Immature natural killer cell (primary cell): Measurements from ENCODE around the gene PTPN4. TPM values are rescaled to one million over a fixed set of nuclear protein-coding genes. Genes with fewer than 3 reads are reported as not detected.

Experiments used
- DNase-seq, 3 donors: peaks; one replicate each; pipeline ENCODE4 v3.0.0; 2022; ENCODE audit warnings: mixed read lengths in 1 of 3
- H3K27ac Mint-ChIP-seq, 6 donors: one replicate each; pipeline ENCODE4 v1.8.0; 2020; ENCODE audit warnings: mixed read lengths in 6 of 6, mild to moderate bottlenecking in 5 of 6, inconsistent platforms in 4 of 6, moderate library complexity in 3 of 6
- H3K27me3 Mint-ChIP-seq, 3 donors: one replicate each; pipeline ENCODE4 v1.8.0; 2020 to 2021; ENCODE audit warnings: low read depth in 3 of 3, mild to moderate bottlenecking in 3 of 3, mixed read lengths in 3 of 3, moderate library complexity in 3 of 3, inconsistent platforms in 1 of 3
- H3K36me3 Mint-ChIP-seq, 3 donors: one replicate each; pipeline ENCODE4 v1.8.0; 2020; ENCODE audit warnings: mixed read lengths in 3 of 3, inconsistent platforms in 2 of 3, mild to moderate bottlenecking in 2 of 3
- H3K4me1 Mint-ChIP-seq, 2 donors: one replicate each; pipeline ENCODE4 v1.8.0; 2020; ENCODE audit warnings: inconsistent platforms in 2 of 2, mild to moderate bottlenecking in 2 of 2, mixed read lengths in 2 of 2, moderate library complexity in 1 of 2
- H3K4me3 Mint-ChIP-seq, 5 donors: one replicate each; pipeline ENCODE4 v1.8.0; 2020; ENCODE audit warnings: mild to moderate bottlenecking in 5 of 5, mixed read lengths in 5 of 5, inconsistent platforms in 3 of 5, moderate library complexity in 3 of 5
- H3K9me3 Mint-ChIP-seq, 6 donors: one replicate each; pipeline ENCODE4 v1.8.0; 2020; ENCODE audit warnings: mild to moderate bottlenecking in 6 of 6, mixed read lengths in 6 of 6, inconsistent platforms in 4 of 6, moderate library complexity in 3 of 6
- polyA plus RNA-seq, 3 donors: library from polyadenylated mRNA; unstranded; fragments of 300-500 nt; fragmentation: Illumina TruSeq; gene quantifications; one replicate each; pipeline ENCODE4 v1.2.3, GENCODE V29; 2021

PTPN4 gene
- polyA plus RNA-seq, 3 donors from 2014 or later: 172 to 335 (median 206) TPM

- H3K27ac Mint-ChIP-seq: no peak overlapping the region
- no peaks in the 10 kb centered on the region for H3K9me3 Mint-ChIP-seq
- DNase-seq: no peak
- H3K4me1 Mint-ChIP-seq: peaks cover 26 to 56% of the 10 kb centered on the region in 2 donors
- H3K27me3 Mint-ChIP-seq: peaks cover 0 to 2% (median 0%) of the 10 kb centered on the region in 3 donors
- H3K4me3 Mint-ChIP-seq: no peak overlapping the region
- H3K36me3 Mint-ChIP-seq: peaks cover 0 to 9% (median 0%) of the 10 kb centered on the region in 3 donors
These were observed 113.9 kb downstream of the PTPN4 start for GRCh38 chr2:119873350-119874315.

DNA sequence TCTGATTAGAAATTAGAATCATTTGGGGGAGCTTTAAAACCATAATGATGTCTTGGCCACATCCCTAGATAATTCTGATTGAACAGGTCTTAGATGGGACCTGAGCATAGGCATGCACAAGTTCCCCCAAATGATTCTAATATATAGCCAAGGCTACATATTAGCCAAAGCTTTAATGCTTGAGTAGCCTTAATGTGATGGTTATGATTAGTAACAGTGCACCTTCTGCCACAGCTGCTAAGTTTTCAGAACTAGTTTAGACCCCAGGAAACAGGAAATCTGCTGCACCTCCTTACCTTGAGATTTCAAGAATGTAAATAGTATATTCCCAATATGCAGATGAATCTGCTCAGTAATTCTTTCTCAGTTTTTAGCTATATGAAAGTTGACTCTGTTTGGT, 119.8 kb downstream of the PTPN4 start:
- H3K27me3 Mint-ChIP-seq: no peaks in the 10 kb centered on the region
- H3K36me3 Mint-ChIP-seq: peaks cover 0 to 6% (median under 1%) of the 10 kb centered on the region in 3 donors
- no peak for DNase-seq
- H3K9me3 Mint-ChIP-seq: no peaks in the 10 kb centered on the region
- H3K27ac Mint-ChIP-seq: peak overlapping the region in 1 of 6 donors; percentile 45
- H3K4me1 Mint-ChIP-seq: peaks cover 17 to 44% of the 10 kb centered on the region in 2 donors
- no peak overlapping the region for H3K4me3 Mint-ChIP-seq

GRCh38 chr2:119888680-119889079, 129.0 kb downstream of the PTPN4 start:
- Mint-ChIP-seq H3K9me3 (peaks cover 0 to 11% (median 6%) of the 10 kb centered on the region in 6 donors), H3K4me3 (no peak overlapping the region), H3K4me1 (peaks cover 0 to 27% of the 10 kb centered on the region in 2 donors), H3K36me3 (peaks cover 33 to 49% (median 46%) of the 10 kb centered on the region in 3 donors), H3K27ac (peak overlapping the region in 1 of 6 donors; percentile 8), H3K27me3 (no peaks in the 10 kb centered on the region)
- DNase-seq: no peak

GRCh38 chr2:119897736-119898395, 138.1 kb downstream of the PTPN4 start:
- peak overlapping the region in 2 of 6 donors; percentile 9 for H3K27ac Mint-ChIP-seq
- no peaks in the 10 kb centered on the region for H3K27me3 Mint-ChIP-seq
- H3K36me3 Mint-ChIP-seq: peaks cover 32 to 44% (median 43%) of the 10 kb centered on the region in 3 donors
- DNase-seq: no peak
- H3K4me3 Mint-ChIP-seq: no peak overlapping the region
- no peaks in the 10 kb centered on the region for H3K9me3 Mint-ChIP-seq
- peaks cover 16 to 20% of the 10 kb centered on the region in 2 donors for H3K4me1 Mint-ChIP-seq

DNA sequence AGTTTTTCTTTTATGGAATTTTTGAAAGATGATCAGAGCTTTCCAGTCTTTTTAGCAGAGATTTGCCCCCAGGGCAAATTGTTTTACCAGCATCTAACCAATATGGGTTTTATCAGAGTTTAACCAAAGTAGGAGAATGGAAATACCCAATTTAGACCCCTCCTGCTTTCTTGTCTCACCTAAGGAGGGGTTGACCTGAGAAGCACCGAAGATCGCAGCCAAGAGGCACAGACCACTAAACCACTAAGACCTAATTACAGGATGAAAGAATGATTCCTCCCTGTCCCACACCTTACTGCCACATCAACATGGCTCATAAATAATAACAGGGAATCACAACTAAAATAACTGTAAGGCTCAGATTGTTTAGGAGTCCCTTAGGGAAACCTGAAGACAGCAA, 141.3 kb downstream of the PTPN4 start:
- Mint-ChIP-seq H3K27me3 (peaks cover 1 to 5% (median 2%) of the 10 kb centered on the region in 3 donors), H3K9me3 (peaks cover 0 to 2% (median 0%) of the 10 kb centered on the region in 6 donors), H3K4me3 (peak overlapping the region in 1 of 5 donors; percentile 4), H3K4me1 (peaks cover 21 to 36% of the 10 kb centered on the region in 2 donors), H3K36me3 (peaks cover 39 to 60% (median 58%) of the 10 kb centered on the region in 3 donors), H3K27ac (peak overlapping the region in 1 of 6 donors; percentile 33)
- DNase-seq: no peak

DNA sequence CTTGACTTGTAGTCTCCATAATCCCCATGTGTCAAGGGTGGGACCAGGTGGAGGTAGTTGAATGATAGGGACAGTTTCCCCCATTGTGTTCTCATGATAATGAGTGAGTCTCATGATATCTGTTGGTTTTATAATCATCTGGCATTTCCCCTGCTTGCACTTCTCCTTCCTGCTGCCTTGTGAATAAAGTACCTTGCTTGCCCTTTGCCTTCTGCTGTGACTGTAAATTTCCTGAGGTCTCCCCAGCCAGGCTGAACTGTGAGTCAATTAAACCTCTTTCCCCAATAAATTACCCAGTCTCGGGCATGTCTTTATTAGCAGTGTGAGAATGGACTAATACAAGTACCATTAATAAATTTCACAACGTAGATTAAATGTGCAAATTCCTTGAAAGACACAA, 150.8 kb downstream of the PTPN4 start:
- Mint-ChIP-seq H3K36me3 (peaks cover 21 to 46% (median 34%) of the 10 kb centered on the region in 3 donors), H3K4me3 (no peak overlapping the region), H3K9me3 (no peaks in the 10 kb centered on the region), H3K4me1 (peaks cover 16 to 26% of the 10 kb centered on the region in 2 donors), H3K27ac (peak overlapping the region in 2 of 6 donors; percentile 0 to 5), H3K27me3 (peaks cover 0 to 3% (median 0%) of the 10 kb centered on the region in 3 donors)
- DNase-seq: no peak

DNA sequence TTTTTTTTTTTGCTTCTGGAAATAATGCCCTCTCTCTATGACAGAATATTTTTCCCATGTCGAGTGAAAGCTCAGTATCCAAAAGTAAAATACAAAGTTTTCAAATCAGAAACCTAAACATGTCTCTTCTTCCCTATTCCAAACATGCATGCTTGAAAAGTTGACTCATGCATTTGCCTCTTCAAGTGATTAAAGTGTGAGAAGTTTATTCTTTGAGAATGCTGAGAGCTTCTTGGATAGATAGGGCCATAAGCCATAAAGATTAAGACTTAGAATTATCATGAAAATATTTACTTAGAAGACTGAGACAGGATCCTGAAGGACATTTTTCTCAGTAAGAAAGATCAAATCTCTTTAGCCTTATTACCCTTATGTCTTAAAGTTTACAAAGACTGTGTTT, 154.5 kb downstream of the PTPN4 start:
- Mint-ChIP-seq H3K36me3 (peaks cover 10 to 25% (median 23%) of the 10 kb centered on the region in 3 donors), H3K4me1 (no peaks in the 10 kb centered on the region), H3K4me3 (no peak overlapping the region), H3K27ac (no peak overlapping the region), H3K9me3 (no peaks in the 10 kb centered on the region), H3K27me3 (peaks cover 0 to 1% (median 0%) of the 10 kb centered on the region in 3 donors)
- no peak for DNase-seq

DNA sequence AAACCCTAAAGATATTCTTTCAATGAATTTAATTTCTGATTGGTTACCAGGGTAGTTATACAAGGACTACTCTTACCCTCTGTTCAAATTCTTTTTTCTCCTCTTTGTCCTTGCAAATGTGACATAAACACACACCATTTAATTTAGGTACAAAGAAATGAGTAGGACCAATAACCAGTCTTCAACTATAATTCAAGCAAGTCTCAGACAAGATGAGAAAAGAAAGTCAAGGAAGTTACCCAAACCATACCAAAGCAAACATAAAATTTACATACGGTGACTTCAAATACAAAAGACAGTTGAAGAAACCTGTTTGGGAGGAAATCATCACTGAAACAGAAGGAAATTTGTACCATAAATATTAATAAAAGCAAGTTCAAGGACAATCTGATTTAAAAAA, 162.1 kb downstream of the PTPN4 start:
- Mint-ChIP-seq H3K9me3 (no peaks in the 10 kb centered on the region), H3K36me3 (peaks cover 0 to 4% (median 3%) of the 10 kb centered on the region in 3 donors), H3K4me1 (peaks cover 8 to 15% of the 10 kb centered on the region in 2 donors), H3K27me3 (peaks cover 0 to 3% (median 0%) of the 10 kb centered on the region in 3 donors), H3K27ac (peak overlapping the region in 1 of 6 donors; percentile 35), H3K4me3 (no peak overlapping the region)
- DNase-seq: no peak

DNA sequence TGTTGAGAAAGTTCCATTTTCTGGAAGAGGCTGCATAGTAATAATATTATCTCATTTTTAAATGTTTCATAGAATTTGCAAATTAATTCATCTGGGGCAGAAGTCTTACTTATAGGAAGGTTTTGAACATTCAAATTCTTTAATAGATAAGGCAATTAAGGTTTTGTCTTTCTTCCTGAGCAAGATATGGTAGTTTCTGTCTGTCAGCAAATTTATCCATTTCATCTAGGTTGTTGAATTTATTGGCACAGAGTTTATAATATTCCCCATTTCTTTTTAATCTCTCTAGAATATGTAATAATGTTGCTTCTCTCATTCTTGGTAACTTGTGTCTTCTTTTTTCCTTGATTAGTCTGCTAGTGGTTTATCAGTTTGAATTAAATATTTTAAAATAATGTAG, 163.0 kb downstream of the PTPN4 start:
- peaks cover 0 to 3% (median 1%) of the 10 kb centered on the region in 3 donors for H3K27me3 Mint-ChIP-seq

DNA sequence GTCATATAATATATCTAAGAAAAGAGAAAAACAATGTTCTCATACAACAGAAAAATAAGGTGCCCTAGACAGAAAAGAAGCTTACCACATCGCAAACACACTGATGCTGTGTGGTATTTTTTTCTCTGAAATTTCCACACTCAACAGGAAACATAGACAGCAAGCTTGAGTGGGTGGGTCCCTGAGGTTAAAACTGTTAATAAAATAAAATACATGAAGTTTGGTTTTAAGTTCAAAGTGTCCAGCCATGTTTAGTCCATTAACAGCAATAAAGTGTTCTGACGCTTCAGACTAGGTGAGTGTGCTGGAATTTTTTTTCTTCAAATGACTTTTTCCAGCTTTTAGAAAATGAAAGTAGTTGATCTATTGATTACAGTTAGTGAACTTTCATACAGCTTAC, 169.8 kb downstream of the PTPN4 start:
- Mint-ChIP-seq H3K4me1 (peaks cover 49 to 73% of the 10 kb centered on the region in 2 donors), H3K9me3 (no peaks in the 10 kb centered on the region), H3K4me3 (peak overlapping the region; percentile 87 to 92 (median 90)), H3K27ac (peak overlapping the region; percentile 87 to 95 (median 92)), H3K27me3 (peaks cover 0 to 15% (median 3%) of the 10 kb centered on the region in 3 donors), H3K36me3 (peaks cover 19 to 28% (median 26%) of the 10 kb centered on the region in 3 donors)
- DNase-seq: peak; percentile 64 to 77 (median 74)

More for the DNA sequence above, 163.0 kb downstream of the PTPN4 start:
- DNase-seq: no peak
- no peak overlapping the region for H3K4me3 Mint-ChIP-seq
- peak overlapping the region in 1 of 6 donors; percentile 21 for H3K27ac Mint-ChIP-seq
- no peaks in the 10 kb centered on the region for H3K9me3 Mint-ChIP-seq
- peaks cover 0 to 4% (median 3%) of the 10 kb centered on the region in 3 donors for H3K36me3 Mint-ChIP-seq
- H3K4me1 Mint-ChIP-seq: peaks cover 15 to 22% of the 10 kb centered on the region in 2 donors

- peak overlapping the region; percentile 87 to 92 (median 90) for H3K4me3 Mint-ChIP-seq
- DNase-seq: no peak
- H3K27me3 Mint-ChIP-seq: peaks cover 0 to 14% (median 3%) of the 10 kb centered on the region in 3 donors
- peaks cover 66 to 83% of the 10 kb centered on the region in 2 donors for H3K4me1 Mint-ChIP-seq
- peak overlapping the region; percentile 83 to 90 (median 88) for H3K27ac Mint-ChIP-seq
- H3K36me3 Mint-ChIP-seq: peaks cover 48 to 58% (median 54%) of the 10 kb centered on the region in 3 donors
- H3K9me3 Mint-ChIP-seq: no peaks in the 10 kb centered on the region
These were observed 173.1 kb downstream of the PTPN4 start for GRCh38 chr2:119932809-119933208.

DNA sequence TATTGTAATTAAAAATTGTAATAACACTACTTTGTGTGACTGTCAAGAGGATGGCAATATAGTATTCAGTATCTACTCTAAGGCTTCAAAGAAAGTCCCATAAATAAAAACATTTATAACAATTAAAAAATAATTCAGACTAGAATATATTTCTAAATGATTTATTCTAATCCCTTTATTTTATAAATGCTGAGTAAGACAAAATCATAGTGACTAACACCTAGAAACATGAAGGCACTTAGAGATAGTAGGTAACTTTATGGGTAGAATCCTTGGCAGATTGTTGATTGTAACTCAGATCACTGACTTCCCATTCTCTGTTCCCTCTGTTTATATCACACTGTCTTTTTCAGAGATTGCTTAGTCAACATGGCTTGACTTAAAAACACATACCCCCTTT, 174.6 kb downstream of the PTPN4 start:
- no peak for DNase-seq
- Mint-ChIP-seq H3K9me3 (no peaks in the 10 kb centered on the region), H3K36me3 (peaks cover 48 to 68% (median 55%) of the 10 kb centered on the region in 3 donors), H3K27me3 (peaks cover 0 to 15% (median 3%) of the 10 kb centered on the region in 3 donors), H3K4me1 (peaks cover 63 to 82% of the 10 kb centered on the region in 2 donors), H3K27ac (peak overlapping the region; percentile 88 to 95 (median 90)), H3K4me3 (peak overlapping the region; percentile 87 to 92 (median 90))

DNA sequence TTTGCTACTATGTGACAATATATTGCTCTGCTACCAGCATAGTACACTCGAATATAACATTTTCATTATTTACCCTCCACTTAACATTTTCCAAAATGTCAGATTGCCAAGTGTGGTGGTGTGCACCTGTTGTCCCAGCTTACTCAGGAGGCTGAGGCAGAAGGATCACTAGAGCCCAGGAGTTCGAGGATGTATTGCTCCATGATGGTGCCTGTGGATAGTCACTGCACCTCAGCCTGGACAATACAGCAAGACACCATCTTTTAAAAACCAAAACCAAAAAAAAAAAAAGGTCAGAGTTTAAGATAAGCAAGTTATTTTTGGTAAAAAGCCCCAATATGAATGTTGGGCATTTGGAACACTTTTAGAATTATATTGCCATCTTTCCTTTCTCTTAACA, 178.0 kb downstream of the PTPN4 start:
- Mint-ChIP-seq H3K9me3 (peaks cover 0 to 1% (median 0%) of the 10 kb centered on the region in 6 donors), H3K27ac (peak overlapping the region; percentile 84 to 97 (median 89)), H3K4me3 (peak overlapping the region; percentile 69 to 82 (median 69)), H3K4me1 (peaks cover 85 to 98% of the 10 kb centered on the region in 2 donors), H3K27me3 (peaks cover 0 to 4% (median 3%) of the 10 kb centered on the region in 3 donors), H3K36me3 (peaks cover 38 to 74% (median 48%) of the 10 kb centered on the region in 3 donors)
- no peak for DNase-seq
